ENCODE measurements around the gene UCP2.

Gene UCP2, protein sequence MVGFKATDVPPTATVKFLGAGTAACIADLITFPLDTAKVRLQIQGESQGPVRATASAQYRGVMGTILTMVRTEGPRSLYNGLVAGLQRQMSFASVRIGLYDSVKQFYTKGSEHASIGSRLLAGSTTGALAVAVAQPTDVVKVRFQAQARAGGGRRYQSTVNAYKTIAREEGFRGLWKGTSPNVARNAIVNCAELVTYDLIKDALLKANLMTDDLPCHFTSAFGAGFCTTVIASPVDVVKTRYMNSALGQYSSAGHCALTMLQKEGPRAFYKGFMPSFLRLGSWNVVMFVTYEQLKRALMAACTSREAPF

DNA sequence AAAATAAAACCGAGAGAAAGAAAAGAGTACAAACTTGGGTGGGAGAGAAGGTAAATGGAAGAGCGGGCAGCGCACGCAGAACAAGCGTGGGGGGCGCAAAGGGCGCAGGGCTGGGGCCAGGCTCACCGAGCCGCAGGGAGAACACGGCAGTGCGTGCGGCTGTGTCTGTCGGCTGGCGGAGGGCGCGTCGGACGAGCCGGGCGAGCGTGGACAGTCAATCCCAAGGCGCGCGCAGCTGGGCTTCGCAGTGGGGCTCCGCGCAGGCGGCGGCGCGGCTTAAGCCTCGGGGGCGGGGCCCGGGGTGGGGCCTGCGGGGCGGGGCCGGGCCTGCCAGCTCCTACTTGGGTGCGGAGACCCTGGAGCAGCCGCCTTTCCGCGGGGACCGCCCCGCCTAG, at the start of gene UCP2:
TSS of gene UCP2 (minus strand) at position 249 of the 395 bp plus-strand sequence. CDS start 4,465 bp downstream, outside the sequence.
- peak; percentile 67 to 77 for DNase-seq

DNA sequence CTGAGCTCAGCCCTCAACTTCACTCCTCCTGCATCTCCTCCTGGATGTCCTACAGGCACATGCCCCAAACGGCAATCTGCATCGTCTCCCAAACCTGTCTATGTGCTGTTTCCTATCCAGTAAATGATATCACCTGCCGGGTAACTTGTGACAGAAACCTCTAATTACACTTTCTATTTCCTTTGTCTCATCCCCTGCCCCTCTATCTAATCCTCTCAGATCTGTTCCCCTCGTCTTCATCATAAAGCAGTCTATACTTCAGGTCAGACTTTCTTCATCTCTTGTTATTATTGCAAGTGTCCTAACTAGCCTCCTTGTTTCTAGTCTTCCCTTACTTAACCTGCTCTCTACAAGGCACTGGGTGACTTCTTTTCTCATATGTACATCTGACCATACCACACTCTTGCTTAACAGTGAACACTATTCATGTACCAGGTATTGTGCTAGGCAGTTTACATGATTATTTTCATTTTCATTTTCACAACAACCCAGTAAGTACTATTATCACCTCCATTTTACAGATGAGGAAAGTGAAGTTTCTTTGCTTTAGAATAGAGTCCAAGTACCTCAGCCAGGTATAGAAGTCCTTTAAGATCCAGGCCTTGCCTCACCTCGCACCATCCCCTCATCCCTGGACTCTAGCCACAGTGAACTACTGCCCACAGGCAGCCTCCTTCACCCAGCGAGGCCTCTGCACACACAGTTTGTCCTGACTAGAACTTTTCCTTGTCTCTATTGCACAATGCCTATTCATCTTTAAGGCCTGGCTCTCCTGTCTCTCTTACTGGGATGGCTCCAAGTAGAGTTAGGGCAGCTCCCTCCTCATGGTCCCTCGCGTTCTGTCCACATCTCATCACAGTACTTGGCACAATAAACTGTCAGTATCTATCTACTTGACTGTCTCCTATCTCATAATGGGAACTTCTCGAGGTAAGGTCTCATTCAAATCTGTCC, 48.4 kb upstream of the UCP2 start:
- no peak for DNase-seq

DNA sequence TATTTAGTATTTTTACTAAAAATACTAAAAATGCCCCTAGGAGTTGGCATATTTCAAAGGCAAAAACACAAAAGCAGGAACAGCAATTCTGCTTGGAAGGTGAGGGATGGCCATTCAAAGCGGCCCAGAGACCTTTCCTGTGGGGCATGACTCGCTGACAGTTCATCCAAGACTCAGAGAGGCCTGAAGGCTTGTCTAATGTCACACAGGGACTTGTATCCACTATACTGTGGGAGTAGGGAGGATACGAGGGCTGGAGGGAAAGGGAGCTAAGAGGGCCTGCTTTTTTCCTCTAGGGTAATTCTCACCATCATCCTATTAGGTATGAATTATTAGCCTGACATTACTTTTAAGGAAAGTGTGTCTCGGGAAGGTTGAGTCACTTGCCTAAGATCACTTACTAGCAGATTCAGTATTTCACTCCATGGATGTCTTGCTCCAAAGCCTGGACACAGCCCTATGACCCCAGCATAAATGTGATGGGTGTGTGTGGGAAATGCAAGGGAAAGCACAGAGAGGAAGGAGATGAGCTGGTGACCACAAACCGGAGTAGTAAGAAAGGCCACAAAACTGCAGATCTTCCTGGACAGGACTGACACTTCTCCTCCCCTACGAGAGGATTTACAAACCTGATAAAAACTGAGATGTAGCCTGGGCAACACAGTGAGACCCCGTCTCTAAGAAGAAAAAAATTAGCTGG, 43.0 kb upstream of the UCP2 start:
- DNase-seq = no peak

DNA sequence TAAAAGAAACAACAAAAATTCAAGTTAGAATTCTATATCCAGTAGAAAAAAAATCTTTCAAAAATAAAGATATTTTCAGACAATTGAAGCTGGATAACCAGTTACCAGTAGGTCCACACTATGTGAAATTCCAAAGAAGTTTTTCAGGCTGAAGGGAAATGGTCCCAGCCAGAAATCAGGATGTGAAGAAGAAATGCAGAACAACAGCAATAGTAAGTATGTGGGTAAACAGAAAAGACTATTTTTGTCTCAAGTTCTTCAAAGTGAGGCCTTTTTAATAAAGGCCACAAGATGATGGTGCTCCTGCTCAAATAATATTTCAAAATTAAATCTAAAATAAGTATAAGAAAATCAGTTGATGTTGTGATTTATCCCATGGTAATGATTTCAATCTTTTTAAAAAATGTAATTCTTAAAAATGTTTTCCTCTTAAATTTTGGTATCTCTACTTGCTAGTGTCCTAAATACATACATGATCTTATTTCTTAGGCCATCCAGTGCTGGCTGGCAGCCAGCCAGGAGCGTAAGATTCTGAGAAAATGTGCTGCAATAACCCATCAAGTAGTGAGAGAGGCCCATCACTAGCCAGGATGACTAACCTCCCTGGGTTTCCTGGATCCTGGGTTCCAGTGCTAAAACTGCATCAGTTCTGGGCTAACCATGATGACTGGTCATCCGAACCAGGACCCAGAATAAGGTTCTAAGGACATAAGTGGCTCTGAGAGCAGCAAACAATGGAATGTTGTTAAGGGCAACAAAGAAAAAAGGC, 41.8 kb upstream of the UCP2 start:
- DNase-seq = no peak

DNA sequence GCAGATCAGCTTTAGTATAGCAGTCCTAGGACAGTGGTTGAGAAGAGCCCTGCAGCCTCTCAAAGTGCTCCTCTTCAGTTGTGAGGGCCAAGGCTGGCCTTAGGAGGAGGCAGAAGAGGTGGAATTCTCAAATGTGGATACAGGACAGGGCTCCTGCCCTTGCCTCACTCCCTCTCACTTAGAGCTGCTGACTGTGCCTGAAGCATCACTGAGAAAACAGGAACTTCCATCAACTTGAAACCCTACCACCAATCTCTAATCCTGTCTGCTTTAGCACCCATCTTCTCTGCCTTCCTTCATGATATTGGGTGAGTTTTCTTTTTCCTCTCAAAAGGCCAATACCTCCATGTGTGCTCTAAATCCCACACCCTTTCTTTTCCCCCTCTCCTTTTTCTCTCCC, 40.6 kb upstream of the UCP2 start:
- no peak for DNase-seq

DNA sequence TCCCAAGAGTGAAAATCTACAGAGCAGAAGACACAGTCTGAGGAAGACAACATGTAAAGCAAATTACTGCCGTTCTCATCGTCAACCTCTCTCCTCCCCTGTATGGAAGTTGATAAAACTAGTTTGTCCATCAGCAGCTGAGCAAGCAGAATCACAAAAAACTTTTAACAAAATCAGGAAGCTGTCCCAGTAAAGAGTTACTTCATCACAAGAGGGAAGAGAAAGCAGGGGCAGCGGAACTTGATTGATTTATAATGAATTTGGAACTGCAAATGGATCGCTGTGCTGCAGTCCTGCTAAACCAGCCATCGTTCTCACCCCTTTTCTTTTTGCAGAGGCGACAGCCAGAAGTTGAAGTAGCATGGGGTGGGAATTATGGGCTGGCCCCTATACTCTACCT, 39.9 kb upstream of the UCP2 start:
- no peak for DNase-seq

DNA sequence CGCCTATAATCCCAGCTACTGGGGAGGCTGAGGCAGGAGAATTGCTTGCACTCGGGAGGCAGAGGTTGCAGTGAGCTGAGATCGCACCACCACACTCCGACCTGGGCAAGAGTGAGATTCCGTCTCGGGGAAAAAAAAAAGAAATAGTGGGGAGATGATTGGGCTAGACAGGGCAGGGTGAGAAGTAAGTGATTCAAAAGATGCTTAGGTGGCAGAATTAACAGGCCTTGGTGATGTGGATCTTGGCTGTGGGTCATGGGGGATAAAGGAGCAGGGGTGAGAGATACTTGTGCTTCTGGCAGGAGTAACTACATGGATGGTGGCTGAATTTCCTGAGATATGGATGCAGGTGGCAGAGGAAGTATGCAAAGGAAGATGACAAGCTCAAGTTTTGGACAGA, 39.4 kb upstream of the UCP2 start:
- DNase-seq = no peak

DNA sequence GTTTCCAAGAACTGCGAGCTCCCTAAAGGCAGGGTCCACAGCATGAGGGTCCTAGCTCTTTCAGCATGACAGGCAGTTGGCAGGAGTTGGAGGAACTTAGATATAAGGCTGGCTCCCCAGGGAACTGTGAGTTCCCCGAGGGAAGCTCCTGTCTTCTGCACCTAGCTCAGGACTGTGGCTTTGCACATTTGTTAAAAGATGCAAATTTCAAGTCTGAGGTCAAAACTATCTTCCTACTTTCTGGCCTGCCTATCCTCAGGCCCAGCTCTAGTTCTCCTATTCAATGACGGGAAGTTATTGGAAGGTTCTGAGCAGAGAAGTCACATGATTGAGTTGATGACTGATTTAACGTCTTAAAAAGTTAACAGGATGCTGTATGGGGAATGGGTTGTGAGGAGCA, 37.9 kb upstream of the UCP2 start:
- DNase-seq = no peak

DNA sequence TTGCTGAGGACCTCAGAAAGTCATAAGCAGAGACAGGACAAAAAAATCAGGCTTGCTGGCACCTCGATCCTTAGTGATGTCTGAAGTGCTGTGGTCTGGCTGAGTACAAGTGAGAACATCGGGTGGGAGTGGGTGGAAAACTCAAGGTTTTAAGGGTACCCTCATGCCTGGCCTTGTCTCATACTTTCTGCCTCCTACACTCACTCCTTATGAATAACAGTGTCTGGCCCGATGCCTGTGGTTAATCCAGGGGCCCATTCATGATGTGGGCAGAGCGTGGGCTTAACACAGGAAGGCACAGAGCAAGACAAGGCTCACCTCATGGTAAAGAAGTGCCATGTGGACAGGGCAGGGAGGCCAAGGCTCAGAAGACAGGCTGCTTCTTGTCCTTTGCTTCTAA, 37.2 kb upstream of the UCP2 start:
- no peak for DNase-seq

DNA sequence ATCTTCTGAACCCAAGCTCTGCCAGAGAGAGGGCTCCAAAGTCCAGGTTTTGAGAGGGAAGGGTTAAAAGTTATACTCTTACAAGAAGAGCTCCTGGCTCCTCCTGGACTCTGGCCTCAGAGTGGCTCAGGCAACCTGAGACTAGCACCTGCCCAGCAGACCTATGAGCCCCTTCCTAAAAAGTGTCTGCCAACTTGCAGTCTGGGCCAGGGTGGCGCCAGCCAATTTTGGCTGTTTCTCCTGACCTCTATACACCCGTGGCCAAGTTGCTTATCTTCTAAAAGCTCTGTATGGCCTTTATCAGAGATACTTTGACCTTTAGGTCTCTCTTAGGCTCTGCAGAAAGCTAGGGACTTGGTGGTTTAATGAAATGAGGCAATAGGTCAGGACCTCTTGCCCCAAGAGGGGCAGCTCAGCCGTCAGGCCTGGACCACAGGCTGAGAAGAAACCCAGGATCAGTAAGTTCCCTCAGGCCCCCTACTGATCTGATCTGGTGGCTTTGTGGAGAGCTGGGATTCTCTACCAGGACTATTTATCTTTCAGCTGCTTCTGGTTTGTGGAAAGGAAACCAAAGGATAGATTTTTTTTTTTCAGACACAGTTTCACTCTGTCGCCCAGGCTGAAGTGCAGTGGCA, 36.6 kb upstream of the UCP2 start:
- no peak for DNase-seq

DNA sequence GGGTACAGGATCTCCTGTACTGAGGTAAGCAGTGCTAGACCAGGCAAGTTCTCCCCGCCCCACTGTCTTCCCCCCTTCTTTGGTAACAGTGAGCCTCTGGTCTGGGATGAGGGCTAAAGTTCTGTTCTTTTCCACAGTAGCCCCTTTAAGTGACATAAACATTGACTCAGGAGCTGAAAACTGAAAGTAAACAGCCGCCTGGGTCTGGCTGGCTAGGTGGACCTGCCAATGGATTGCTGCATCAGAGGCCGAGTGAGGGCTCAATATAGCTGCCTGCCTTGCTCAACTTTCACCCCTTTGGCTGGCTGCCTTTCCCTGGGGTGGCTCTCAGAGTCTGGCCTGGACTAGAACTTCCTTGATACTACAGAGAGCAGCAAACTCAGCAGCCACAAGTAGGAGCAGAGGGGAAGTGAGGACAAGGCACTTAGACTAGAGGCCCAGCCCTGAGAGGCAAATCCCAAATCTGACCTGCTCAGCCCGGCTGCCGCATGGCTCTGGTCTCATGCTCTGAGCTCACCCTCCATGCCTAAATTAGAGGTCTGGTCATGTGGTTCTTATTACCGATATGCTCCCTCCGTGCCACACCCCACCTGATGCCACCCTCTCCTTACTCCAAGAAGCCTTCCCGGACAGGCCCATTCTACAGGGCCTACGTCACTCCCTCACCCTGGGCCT, 35.8 kb upstream of the UCP2 start:
- no peak for DNase-seq

DNA sequence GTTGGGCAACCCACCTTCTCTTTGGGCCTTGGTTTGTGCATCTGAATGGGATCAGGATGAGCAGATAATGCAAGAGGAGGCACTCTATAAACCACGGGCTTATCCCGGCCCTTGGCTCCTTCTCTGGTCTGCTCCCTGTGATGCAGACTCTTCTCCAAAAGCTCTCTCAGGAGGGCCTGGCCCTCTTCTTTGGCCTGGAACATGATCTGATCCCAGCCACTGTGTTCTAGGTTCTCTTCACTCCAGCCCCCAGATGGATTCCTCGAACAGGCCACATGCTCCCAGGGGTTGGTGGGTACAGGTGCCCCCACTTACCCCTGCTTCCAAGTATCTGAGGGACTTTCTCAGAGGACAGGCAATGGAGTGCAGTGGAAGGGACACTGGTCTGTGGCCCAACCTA, 35.0 kb upstream of the UCP2 start:
- DNase-seq = no peak

DNA sequence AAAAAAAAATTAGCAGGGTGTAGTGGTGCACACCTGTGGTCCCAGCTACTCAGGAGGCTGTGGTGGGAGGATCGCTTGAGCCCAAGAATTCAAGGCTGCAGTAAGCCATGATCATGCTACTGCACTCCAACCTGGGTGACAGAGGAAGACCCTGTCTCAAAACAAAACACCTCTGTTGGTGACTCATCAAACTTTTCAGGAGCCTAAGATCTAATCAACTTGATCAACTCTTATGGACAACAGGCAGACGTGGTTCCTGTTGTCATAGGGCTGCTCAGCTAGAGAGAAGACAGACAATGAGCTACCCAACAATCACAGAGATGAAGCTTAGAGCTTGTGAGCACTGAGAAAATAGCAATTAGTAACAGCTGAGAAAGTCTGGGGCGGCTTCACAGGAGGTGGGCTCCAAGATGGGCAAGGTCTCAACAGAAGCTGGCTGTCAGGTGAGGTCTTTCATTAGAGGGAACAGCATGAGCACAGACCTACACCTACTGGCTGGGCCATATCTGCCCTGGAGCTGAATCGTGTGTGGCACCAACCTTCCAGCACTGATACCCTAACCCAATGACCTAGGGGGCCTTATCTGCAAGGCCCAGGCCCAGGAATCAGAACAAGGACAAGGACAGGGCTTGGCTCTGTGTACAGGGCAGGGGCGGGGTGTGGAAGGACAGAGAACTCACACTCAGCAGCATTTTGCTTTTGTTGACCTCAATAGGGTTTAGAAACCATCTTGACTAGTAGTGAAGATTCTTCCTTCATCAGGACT, 33.5 kb upstream of the UCP2 start:
- no peak for DNase-seq

DNA sequence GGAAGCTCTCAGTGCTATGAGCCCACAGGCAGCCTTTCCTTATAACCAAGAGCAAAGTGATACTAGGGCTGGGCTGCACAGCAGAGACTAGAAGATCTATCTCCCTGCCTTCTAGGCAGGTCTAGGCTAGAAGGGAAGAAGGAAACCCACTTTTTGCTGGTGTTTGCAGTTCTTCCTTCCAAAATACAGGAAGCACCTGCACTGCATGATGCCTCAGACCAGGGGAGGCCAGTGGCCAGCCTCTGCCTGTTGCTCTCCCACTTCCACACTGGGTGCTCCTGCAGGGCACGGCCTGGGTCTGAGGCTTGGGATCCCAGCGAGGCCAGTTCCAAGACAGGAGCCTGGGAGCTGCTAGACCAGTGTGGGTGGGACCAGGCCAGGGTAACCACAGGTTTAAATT, 32.2 kb upstream of the UCP2 start:
- no peak for DNase-seq

DNA sequence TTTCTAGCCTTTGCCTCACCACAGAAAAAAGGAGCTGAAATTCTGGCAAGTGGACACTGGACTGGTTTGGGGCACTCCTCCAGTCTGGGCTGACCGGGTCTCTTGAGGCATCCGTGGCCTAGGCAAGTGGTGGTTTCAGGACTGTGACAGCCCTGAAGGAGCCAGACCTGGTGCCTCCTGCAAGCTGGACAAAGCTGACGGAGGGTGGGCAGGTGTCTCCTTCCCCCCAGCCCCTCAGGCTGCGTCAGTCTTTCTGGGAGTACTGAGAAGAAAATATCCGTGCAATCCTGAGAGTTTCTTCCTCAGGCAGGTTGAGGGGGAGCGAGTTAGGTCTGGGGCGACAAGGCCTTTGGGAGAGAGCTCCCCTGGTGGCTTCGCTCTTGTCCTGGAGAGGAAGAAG, 30.5 kb upstream of the UCP2 start:
- DNase-seq = no peak

DNA sequence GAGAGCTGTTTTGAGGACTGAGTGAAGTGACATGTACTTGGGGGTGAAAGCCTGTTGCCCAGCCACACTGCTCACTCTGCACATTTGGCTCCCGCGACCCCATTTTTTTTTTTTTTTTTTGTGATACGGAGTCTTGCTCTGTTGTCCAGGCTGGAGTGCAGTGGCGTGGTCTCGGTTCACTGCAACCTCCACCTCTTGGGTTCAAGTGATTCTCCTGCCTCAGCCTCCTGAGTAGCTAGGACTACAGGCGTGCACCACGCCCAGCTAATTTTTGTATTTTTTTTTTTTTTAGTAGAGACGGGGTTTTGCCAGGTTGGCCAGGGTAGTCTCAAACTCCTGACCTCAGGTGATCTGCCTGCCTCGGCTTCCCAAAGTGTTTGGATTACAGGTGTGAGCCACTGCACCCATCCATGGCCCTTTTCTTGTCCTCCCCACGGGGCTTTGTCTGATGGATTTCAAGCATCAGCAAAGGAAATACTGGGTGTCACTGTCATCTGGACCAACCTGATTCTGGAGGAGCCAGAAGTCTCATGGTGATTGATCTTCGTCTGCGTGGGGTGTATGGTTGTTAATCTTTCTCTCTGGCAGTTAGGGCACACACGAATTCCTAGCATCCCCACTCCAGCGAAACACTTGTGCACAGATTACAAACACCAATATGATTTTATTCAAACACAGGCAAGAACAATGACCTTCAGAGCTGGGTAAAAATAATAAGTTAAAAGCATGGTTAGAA, 29.6 kb upstream of the UCP2 start:
- DNase-seq = no peak

DNA sequence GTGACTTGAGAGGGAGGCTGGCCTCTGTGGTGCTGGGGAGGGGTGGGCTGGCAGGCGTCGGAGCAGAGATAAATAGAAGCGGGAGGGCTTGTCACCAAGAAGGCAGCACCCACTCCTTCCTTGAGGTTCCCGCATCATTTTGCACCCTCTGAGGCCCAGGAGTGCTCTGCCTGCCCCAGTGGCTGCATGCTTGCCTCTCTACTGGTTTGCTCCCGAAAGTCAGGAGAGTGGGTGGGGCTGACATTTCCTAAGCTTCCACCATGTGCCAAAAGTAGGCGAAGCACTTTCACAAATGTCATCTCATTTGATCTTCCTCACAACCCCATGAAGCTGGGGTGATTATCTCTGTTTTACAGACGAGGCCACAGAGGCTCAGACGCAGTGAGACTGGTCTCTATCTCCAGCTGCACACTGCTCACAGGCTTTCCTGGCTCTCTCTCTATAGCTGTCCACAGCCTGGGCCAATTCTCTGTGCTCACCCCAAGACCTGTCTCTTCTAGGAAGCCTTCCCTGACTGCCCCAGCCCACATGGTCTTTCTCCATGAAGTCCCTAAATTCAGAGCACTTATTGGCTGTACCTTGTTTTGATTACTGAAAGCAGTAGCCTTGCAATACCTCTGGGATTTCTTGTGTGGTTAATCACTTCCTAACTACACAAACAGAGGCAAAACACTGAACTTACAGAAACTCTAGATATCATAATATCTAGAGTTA, 28.9 kb upstream of the UCP2 start:
- no peak for DNase-seq

DNA sequence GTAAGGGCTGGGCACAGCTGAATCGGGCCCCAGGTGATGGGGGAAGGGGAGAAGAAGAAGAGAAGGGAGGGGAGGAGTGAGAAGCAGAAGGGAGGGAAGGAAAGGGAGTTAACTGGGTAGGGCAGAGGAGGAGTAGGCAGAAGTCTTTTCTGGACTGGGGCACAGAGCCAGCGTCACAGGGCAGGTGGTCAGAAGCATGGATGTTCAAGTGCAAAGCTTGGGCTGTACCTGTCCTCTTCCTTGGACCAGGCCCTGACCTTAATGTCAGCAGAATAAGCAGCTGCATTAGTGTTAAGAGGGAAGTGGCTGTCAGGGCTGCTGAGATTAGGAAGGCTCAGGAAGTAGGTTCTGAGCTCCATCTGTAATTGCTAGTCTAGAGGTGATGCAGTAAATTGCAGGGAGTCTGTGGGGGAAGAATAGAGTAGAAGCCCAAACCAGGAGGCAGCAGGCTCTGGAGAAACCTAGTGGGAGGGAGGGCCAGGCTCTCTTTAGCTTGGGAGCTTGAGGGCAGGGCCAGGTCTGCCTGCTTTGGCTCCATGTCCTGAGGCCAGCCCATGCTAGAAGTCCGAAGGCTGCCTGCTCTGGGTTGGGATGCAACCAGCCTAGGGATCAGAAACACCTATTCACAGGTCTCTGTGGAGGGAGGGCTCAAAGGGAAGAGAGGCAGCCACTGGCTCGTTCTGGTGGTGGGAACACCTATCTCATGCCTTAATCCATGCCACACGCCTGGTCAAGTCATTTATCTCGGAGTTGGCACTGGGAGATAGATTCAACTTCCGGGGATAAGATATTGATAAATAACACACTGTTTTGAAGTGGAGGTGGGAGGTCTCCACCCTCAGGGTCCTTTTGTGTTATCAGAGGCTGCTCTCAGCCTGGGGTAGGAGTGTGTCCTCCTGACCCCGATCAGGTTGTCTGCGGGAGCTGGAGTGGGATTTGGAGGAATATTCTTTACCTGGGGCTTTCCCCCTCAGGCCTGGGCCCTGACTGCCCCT, 28.0 kb upstream of the UCP2 start:
- DNase-seq = no peak

Data from NCI-H1930 (cell line).